HG03521 (cell line): ENCODE data around the gene MSANTD7.
A peak's percentile ranks its signal among the peaks of the same experiment; 100 is the strongest.
"Not testable (repeated sequence)": the region's sequence is repeated elsewhere in the genome, so short reads cannot be mapped to it uniquely, and the experiment has no call there.

Source experiments
- ATAC-seq: cut with Tn5 transposase; IDR thresholded peaks from one replicate; pipeline ENCODE4 v1.9.1; 2021; ENCODE audit warnings: mild to moderate bottlenecking, moderate library complexity; ENCODE audit not compliant: unreplicated experiment

MSANTD7 gene

GRCh38 chr10:14837757-14838581 lies at the start of gene MSANTD7, which contains the start of the genes CDNF and HSPA14:
Gene MSANTD7, plus strand, starts transcription at chr10:14838306. Its CDS starts 3,979 bp downstream, at chr10:14842285.
Gene CDNF, minus strand, starts transcription at chr10:14838037. Its CDS starts 91 bp downstream, at chr10:14837946.
Gene HSPA14, plus strand, starts transcription at chr10:14838306. Its CDS starts 97 bp downstream, at chr10:14838403.
- peak; percentile 90 for ATAC-seq

- ATAC-seq, result no peak
Observed at GRCh38 chr10:14798636-14799035, 39.5 kb upstream of the MSANTD7 start.

- no peak for ATAC-seq
Observed at GRCh38 chr10:14800397-14800796, 37.7 kb upstream of the MSANTD7 start.

- ATAC-seq, result no peak
Observed at GRCh38 chr10:14801723-14802122, 36.4 kb upstream of the MSANTD7 start.

- ATAC-seq, result no peak
Observed at GRCh38 chr10:14803827-14804226, 34.3 kb upstream of the MSANTD7 start.

- ATAC-seq, result no peak
Observed at GRCh38 chr10:14806318-14806717, 31.8 kb upstream of the MSANTD7 start.

GRCh38 chr10:14810969-14811953 lies 26.8 kb upstream of the MSANTD7 start:
- no peak for ATAC-seq

GRCh38 chr10:14812271-14812670 lies 25.8 kb upstream of the MSANTD7 start:
- no peak for ATAC-seq

GRCh38 chr10:14815681-14816080 lies 22.4 kb upstream of the MSANTD7 start:
- no peak for ATAC-seq

GRCh38 chr10:14816717-14817116 lies 21.4 kb upstream of the MSANTD7 start:
- ATAC-seq, result not testable (repeated sequence)

- no peak for ATAC-seq
Observed at GRCh38 chr10:14820010-14820774, 17.9 kb upstream of the MSANTD7 start.

GRCh38 chr10:14820775-14821154 lies 17.3 kb upstream of the MSANTD7 start:
- no peak for ATAC-seq

GRCh38 chr10:14821635-14822375 lies 16.3 kb upstream of the MSANTD7 start:
- no peak for ATAC-seq

GRCh38 chr10:14822879-14823755 lies 15.0 kb upstream of the MSANTD7 start:
- no peak for ATAC-seq

GRCh38 chr10:14823966-14824365 lies 14.1 kb upstream of the MSANTD7 start:
- ATAC-seq, result no peak

- no peak for ATAC-seq
Observed at GRCh38 chr10:14826076-14826829, 11.9 kb upstream of the MSANTD7 start.

- ATAC-seq, result no peak
Observed at GRCh38 chr10:14833106-14833505, 5.0 kb upstream of the MSANTD7 start.

GRCh38 chr10:14836208-14836607 lies 1.9 kb upstream of the MSANTD7 start:
- no peak for ATAC-seq
